Left kidney (tissue), 8 donors: Measurements from ENCODE around the gene SLX4. TPM values are rescaled to one million over a fixed set of nuclear protein-coding genes. Genes with fewer than 3 reads are reported as not detected.
"Not testable (repeated sequence)": the region's sequence is repeated elsewhere in the genome, so short reads cannot be mapped to it uniquely, and the experiment has no call there.

ENCODE experiments used
- DNase-seq: peaks from one replicate; pipeline ENCODE4 v3.0.0-alpha.2; 2013
- long read RNA-seq, 8 donors: transcript quantifications; one replicate each; lab custom pipeline, GENCODE V29; 2026
- polyA plus RNA-seq: library from polyadenylated mRNA; unstranded; fragments of 120-200 nt; gene quantifications from one replicate; pipeline ENCODE4 v1.2.1, GENCODE V29; 2013; ENCODE audit not compliant: insufficient read length

The SLX4 gene, protein sequence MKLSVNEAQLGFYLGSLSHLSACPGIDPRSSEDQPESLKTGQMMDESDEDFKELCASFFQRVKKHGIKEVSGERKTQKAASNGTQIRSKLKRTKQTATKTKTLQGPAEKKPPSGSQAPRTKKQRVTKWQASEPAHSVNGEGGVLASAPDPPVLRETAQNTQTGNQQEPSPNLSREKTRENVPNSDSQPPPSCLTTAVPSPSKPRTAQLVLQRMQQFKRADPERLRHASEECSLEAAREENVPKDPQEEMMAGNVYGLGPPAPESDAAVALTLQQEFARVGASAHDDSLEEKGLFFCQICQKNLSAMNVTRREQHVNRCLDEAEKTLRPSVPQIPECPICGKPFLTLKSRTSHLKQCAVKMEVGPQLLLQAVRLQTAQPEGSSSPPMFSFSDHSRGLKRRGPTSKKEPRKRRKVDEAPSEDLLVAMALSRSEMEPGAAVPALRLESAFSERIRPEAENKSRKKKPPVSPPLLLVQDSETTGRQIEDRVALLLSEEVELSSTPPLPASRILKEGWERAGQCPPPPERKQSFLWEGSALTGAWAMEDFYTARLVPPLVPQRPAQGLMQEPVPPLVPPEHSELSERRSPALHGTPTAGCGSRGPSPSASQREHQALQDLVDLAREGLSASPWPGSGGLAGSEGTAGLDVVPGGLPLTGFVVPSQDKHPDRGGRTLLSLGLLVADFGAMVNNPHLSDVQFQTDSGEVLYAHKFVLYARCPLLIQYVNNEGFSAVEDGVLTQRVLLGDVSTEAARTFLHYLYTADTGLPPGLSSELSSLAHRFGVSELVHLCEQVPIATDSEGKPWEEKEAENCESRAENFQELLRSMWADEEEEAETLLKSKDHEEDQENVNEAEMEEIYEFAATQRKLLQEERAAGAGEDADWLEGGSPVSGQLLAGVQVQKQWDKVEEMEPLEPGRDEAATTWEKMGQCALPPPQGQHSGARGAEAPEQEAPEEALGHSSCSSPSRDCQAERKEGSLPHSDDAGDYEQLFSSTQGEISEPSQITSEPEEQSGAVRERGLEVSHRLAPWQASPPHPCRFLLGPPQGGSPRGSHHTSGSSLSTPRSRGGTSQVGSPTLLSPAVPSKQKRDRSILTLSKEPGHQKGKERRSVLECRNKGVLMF (N-terminal part only)
- polyA plus RNA-seq = 7.0 TPM
- long read RNA-seq, donor 1 = 0 reads
- long read RNA-seq, donor 2 = 0 reads
- long read RNA-seq, donor 3 = 0 reads
- long read RNA-seq, donor 4 = 0 reads
- long read RNA-seq, donor 5 = 0 reads
- long read RNA-seq, donor 6 = 0 reads
- long read RNA-seq, donor 7 = 0 reads
- long read RNA-seq, donor 8 = 0 reads

DNA sequence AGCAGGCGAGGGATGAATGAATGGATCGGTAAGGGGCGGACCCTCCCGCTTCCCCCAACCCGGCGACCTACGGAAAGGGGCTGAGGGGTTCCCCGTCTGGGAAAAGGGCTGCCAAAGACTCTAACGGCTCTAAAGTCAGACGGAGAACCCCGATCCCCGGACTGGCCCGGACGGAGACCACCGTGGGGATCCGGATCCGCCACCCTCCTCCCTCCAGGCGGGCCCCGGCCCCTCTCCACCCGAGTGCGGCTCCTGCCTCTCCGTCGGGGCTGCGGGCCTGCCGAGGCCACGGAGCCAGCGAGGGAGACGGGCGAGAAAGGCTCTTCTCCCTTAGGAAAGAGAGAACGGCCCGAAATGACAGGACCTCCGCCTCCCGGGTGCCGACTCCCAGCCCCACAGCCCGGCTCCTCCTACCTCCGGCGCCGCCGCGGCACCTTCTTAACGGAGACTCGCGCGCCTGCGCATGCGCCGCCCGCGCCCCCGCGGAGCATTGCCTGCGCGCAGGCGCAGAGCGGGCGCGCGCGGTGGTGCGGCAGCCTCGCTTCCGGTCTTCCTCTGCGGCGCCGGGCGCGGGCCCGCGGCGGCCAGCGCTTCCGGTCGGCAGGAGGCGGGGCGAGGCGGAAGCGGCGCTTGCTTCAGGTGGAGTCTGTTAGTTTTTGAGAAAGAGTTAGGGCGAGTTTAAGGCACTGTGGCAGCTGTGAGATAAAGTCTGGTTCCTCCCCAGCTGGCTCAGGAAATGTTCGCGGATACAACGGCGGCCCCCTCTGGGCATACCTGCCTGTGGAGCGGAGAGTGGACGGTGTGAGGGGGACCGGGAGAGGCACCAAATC lies at the start of gene SLX4:
TSS of gene SLX4 (minus strand) at position 461 of the 830 bp plus-strand sequence. CDS start 2,642 bp downstream, outside the sequence.
- DNase-seq = peak; percentile 93

DNA sequence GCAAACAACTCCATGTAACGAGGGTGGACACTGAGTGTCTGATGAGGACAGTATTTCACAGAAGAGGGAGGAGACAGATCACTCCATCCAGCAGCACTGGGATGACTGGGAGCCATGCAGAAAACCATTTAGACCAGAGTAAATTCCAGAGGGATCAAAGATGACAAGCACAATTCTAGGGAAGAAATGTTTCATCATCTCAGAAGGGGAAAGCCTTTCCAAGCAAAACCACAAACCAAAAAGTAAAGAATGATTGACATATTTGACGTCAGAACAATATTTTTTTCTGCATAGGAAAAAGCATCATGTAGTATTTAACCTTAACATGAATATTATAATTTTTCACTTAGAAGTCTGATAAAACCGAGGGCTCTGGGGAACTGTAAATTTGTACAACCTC lies 47.8 kb upstream of the SLX4 start:
- DNase-seq = no peak

DNA sequence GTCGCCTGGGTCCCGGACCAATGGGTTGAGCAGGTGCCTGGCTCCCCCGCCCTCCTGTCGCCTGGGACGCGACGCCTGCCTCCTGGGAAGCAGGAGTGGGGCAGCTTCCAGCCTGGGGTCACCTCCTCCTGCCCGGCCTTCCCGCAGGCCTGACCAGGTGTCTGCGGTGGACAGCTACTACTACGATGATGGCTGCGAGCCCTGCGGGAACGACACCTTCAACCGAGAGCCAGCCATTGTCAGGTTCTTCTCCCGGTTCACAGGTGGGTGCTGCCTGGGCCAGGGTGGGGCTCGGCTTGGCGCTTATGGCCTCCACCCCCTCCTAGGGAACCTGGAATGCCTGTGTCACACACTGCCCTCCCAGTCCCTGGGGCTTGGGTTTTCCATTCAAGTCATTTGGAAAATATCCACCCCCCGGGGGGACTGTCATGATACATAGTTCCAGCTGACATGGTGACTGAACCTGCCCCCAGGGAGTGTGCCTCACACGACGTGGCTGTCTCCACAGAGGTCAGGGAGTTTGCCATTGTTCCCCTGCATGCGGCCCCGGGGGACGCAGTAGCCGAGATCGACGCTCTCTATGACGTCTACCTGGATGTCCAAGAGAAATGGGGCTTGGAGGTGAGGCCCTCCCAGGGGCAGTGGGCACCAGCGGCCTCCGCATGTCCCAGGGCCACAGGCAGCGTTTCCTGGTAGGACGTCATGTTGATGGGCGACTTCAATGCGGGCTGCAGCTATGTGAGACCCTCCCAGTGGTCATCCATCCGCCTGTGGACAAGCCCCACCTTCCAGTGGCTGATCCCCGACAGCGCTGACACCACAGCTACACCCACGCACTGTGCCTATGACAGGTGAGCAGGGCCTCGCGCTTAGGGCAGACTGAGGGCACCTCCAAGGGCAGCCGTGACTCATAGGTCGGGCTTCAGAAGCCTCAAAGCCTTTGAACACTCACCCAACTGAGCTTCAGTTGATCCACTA lies 45.4 kb upstream of the SLX4 start:
- no peak for DNase-seq

DNA sequence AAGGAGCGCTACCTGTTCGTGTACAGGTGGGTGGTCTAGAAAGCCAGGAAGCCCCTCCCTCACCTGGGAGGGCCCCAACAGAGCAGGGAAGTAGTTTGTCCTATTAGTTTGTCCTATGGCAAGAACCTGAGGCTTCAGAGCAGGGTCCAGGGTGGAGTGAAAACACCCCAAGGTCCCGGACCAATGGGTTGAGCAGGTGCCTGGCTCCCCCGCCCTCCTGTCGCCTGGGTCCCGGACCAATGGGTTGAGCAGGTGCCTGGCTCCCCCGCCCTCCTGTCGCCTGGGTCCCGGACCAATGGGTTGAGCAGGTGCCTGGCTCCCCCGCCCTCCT lies 44.7 kb upstream of the SLX4 start:
- DNase-seq = not testable (repeated sequence)

DNA sequence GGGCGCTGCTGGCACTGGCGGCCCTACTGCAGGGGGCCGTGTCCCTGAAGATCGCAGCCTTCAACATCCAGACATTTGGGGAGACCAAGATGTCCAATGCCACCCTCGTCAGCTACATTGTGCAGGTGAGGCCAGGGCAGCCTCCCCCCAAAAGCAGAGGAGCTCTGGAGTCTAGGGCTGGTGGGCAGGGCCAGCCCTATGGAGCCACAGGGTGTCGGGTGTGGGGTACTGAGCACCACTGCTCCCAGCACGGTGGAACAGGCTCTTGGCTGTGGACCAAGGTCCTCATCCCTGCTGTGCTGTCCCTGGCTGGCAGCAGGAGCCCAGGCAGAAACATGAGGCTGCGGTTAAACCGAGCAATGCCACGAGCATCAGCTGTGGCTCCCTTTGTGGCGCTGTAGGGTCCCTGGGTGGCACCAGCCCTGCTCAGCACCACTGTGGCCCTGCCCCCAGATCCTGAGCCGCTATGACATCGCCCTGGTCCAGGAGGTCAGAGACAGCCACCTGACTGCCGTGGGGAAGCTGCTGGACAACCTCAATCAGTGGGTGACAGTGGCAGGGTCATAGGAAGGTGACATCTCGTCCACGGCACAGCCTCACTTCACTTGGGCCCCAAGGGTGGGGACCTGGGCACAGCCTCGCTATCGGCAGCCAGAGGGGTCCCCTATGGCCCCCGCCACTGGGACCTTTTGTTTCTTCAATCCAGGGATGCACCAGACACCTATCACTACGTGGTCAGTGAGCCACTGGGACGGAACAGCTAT lies 44.2 kb upstream of the SLX4 start:
- no peak for DNase-seq

DNA sequence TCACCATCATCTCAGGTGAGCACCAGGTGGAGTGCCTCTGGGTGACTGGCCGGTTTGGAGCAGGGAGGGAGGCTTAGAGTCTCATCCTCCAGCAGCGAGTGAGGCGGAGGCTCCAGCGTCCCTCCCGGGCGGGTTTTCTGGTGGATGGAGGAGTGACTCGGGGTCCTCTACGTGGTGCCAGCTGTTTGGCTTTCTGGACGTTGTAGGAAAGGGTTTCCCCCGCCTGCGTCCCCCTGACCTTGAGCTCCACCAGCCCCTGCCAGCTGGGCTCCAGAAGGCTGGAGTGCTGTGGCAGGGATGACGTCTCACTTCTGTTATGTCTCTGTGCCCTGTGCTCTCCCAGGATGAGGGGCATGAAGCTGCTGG lies 43.6 kb upstream of the SLX4 start:
- no peak for DNase-seq

DNA sequence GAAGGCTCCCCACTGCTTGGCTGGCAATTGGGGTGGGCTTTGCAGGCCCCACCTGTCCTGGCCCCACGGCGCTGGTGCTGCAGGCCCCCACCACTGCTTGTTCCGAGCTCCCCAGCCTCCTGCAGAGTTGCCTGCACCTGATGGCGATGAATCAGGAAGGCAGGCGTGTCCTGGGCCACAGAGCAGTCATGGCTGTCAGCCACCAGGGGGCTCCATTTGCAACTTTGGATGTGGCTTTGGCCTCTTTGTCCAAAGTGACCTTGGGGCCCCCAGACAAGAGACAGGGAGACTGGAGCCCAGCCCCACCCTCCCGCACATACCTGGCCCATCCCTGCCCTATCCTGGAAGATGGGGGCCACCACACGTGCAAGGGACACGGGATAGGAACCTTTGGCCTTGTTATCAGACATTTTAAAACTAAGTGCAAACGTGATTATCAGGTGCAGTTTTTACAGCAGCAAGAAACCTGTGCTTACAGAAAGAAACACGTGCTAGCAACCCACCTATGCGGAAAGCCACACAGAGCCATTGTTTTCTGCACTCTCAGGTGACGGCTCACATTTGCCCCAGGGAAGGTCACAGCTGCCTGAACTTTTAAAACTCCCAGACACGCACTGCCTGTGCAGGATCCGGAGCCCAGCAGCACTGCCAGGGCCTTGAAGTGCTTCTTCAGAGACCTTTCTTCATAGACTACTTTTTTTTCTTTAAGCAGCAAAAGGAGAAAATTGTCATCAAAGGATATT lies 43.0 kb upstream of the SLX4 start, which contains the start of gene DNASE1:
TSS of gene DNASE1 (plus strand) at position 443 of the 743 bp plus-strand sequence. CDS start 683 bp downstream, outside the sequence.
- DNase-seq = peak; percentile 59

DNA sequence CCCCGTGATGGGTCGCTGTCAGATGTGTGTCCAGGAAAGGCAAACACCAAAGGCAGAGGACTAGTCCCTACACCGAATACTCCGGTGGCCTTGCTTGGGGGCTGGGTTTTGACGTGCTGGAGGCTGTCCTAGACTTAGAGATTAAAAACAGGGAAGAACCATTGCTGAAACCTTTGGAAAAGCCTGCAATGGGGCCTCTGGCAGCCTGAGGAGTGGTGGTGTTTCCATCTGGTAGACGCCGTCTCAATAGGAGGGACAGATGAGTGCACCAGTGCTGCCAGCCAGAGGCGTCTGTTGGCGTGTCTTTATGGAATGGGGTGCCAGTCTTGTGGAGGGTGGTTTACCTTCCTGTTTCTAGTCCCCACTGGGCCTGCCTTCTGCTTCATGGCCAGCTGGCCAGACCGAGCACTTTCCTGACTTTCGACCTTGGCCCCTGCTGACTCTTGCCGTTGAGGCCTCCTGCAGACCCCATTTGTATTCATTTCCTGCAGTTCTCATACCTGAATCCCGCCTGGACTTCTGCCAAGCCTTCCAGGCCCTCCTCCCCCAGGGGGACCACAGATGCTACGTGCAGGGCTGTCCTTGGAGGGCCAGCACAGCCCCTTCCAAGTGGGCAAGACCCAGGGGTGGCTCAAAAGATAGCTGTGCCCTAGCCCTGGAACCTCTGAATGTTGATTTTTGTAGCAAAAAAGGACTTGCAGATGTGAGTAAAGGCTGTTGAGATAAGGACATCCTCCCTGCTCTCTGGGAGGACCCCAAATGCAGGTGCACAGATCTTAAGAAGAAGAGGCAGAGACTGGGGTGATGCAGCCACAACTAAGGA lies 41.2 kb upstream of the SLX4 start:
- no peak for DNase-seq

DNA sequence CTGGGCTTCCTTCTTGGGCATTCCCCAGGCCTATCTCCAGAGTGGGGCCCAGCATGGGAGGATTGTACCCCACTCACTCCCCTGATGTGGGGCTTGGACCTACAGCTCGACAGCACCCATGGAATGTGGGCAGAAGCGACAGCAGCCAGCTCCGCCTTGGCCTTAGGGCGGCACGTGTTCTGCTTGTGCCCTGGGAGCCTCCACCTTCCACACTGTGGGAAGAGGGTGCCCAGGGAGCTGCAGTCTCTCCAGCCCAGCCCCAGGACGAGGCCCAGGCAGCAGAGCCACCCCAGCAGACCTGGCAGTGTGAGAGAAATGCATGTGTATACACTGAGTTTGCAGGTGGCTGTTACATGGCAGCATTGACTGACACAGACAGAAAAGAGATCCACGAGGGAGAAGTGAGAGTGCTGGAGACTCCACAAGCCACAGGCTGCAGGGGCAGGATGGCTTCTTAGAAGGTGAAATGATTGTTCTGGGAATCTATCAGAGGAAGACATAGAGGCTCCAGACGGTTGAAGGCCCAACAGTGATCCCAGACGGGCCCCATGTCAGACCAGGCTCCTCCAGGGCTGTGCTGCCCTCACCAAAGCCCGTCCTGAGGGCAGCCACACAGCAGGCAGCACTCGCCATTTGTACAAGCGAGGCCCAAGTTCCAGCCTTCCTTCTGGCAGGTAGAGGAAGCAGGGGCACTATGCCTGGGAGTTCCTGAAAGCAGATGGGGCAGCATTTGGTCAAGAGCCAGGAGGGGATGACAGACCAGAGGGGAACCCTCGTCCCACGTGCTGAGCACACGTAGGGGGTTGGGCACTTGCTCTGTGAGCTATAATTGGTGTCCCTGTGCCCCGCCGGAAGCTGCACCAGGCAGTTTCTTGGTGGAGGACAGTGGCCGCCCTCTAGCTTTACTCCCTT lies 40.3 kb upstream of the SLX4 start:
- no peak for DNase-seq

DNA sequence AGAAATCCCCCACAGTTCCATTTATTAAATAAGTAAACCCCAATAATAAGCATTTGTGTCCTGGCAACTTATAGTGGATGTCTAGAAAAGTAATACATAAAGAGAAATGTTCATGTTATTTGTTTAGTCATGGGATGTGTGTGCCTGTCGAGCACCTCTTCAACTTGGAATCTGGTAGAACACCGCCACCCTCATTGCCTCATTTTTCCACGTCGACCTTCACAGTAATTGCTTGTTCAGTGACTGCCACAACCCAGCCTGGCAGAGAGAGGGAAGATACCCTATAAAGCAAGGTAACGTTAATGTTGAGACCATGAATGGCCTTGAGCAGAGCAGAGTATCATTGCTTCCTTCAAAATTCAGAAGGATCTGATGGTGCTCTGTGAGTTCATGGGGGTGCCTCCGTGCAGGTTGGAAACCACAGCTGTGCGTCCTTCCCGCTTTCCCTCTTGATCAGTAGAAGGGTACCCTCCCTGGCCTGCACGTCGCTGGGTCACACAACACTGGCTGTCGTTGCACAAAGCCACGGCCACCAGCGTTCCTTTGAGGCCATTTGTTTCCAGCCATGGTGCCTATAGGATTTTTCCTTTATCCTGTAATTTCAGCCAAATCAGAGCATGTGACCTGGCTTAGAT lies 39.3 kb upstream of the SLX4 start:
- DNase-seq = no peak

DNA sequence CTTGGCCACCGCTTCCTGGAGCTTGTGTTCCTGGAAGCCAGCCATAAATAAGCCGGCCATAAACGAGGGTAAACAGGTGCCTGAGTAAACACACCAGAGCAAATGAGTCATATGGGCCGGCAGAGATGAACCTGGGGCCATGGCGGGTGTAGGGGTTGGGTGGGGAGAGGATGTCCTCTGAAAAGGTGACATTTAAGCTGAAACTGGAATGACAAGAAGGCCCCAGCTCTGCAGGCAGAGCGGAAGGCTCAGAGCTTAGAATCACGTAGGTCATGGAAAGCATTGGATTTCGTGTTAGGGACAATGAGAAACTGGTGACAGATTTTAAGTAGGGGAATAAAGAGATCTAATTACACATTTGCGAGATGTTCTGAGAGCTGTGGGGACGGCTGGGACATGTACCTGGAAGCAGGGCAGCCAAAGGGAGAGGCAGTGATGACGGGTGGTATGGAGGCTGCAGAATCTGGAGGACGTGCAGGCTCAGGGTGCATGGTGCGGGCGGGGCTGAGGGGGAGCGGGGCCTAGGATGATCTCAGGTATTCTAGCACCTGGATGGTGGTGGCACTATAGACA lies 35.0 kb upstream of the SLX4 start:
- DNase-seq = no peak

DNA sequence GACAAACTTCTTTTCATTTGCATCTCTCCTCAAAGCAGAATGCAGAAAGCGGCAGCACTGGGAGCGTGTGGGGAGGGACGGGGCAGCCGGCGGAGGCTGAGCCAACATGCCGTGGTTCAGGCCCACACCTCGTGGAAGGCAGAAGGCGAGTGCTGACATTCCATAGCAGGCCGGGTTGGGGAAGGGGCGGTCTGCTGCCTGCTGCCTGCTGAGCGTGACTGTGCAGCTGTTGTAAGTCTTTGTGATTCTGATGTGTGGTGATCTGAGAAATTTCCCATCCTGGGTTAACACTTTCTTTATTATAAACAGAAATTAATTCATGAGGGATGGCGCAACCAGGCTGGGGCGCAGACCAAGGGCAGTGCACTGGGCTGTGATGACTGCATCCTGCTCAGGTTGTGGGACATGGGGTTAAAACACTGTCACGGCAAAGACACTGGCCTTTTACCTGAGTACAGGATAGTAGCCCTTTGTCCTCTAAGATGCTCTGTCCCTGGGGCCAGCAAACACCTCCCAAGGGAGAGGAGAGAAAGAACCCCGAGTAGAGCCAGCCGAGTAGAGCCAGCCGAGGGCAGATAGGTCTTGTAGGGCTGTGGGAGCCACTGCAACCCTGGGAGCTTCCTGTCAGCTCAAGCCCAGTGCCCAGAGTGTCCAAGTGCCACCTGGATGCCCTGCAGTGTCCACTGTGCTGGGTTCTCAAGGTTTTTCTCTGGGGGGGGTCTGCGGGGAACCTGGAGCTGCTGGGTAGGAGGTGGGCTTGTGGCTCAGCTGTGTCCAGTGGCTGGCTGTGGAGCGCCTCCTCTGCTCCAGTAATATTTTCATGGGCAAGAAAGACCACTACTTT lies 34.3 kb upstream of the SLX4 start:
- DNase-seq = peak; percentile 58

DNA sequence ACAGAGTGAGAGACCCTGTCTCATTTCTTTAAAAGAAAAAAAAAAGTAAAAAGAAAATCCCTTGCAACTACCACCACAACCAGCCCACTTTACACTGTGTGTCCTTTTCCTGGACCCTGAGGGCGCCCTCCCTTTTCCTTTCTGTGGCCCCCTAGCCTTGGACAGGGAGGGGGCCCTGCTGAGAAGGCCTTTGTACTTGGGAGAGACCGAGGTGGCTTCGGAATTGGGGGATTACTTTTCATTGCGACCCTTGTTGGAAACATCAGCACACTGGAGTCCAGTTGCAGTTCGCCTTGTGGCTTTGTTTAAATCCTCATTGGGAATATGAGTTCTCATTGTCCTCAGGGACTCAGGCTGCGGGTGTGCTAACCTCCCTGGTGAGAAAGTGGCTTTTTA lies 33.7 kb upstream of the SLX4 start:
- no peak for DNase-seq

DNA sequence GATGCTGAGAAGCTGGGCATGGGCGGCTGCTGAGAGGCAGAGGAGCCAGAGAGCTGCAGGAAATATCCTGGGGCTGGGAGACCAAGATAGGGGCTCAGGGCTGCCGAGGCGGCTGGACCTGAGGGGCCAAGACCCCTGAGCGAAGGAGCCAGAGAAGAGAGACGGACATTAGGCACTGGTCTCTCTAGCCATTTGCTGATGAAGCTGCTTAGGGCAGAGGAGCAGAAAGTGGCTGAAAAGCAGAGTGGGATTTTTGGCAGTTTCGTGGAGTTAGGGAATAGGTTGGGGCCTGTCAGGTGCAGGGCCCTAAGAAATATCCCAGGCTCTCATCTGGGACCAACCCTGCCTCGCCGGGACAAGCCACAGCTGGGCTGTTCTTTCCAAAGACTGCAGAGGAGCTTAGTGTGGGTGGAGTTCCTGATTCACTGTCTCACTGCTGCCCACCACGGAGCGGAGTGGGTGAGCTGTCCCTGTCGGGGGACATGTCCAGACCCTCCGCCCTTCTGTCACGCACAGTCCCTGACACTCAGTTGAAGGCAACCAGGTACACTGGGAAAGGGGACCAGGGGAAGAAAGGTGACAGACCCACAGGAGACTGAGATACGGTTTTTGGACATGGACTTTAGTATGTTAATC lies 31.8 kb upstream of the SLX4 start:
- DNase-seq = no peak
